NCI-H2029 (cell line): ENCODE data around the gene ASB8.

Experiments
- DNase-seq: peaks from one replicate; lab custom pipeline; 2025; lab: John Stamatoyannopoulos, UW

The ASB8 gene

GRCh38 chr12:48105867-48106680 is 51.2 kb downstream of the ASB8 start, which contains the start of gene SENP1:
SENP1 (minus strand) TSS chr12:48106079; CDS start chr12:48101472, 4,607 bp downstream.
- DNase-seq = peak; percentile 86

GRCh38 chr12:48105321-48105866 is 51.9 kb downstream of the ASB8 start:
- no peak for DNase-seq

GRCh38 chr12:48104531-48104930 is 52.8 kb downstream of the ASB8 start:
- DNase-seq = no peak
